Measurements from ENCODE around the gene C1orf53.

Gene C1orf53

GRCh38 chr1:197907846-197908616 is 5.6 kb downstream of the C1orf53 start:
- CTCF ChIA-PET: interaction anchor here (1.0 to 11.3 kb wide), 5 partner anchors 11 to 386 kb away, joined by 3 to 136 read pairs (median 6); partner anchors contain the start of gene LHX9

DNA sequence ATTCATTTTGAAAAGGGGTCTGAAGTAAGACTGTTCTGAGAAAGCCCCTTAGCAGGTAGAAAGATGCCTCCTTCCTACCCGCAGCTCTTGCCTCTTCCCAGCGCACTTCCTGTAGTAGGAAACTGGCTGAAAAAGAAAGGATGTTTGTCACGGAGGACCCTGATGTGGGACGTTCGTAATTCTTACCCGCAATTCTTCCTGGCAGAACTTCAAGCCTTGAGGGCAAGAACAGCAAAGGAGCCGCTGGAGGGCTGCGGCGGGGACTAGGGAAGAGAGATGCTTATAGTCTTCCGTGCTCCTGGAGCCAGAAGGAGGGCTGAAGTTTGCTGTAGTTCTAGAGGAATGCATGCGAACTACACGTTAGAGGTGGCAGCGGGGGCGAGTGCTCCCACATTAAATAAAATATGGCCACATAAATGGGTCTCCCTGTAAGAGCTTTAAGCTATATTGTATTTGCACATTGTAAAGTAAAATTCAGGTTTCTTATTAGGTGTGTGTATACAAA is 6.3 kb downstream of the C1orf53 start:
- H3K4me3 ChIP-seq (ENCODE audit: control insufficient read depth in 1 of 7, extremely low read depth in 1 of 7, insufficient read depth in 4 of 7, low read depth in 2 of 7, low read length in 6 of 7): no peak overlapping the region
- under 1% methylated on average over 9 of the region's 14 CpGs for WGBS (ENCODE audit: insufficient coverage)
- H3K4me1 ChIP-seq (ENCODE audit: control extremely low read depth in 1 of 4, control insufficient read depth in 4 of 4, insufficient read depth in 4 of 4, low read length in 3 of 4): peaks cover 0 to 35% (median 26%) of the 10 kb centered on the region in 4 experiments
- H3K27me3 ChIP-seq (replicated peaks in 2 of 5; ENCODE audit: control insufficient read depth in 4 of 5, insufficient read depth in 5 of 5, low read length in 4 of 5): peaks cover 49 to 100% (median 68%) of the 10 kb centered on the region in 5 experiments
- H3K9me3 ChIP-seq (ENCODE audit: control extremely low read depth in 1 of 5, control insufficient read depth in 4 of 5, insufficient read depth in 2 of 5, low read depth in 1 of 5, low read length in 4 of 5): no peaks in the 10 kb centered on the region
- POLR2A ChIA-PET: no interaction called here
- CTCF ChIA-PET: interaction anchor here (0.8 to 11.3 kb wide), 5 partner anchors 8 to 134 kb away, joined by 3 to 136 read pairs (median 4); partner anchors contain the start of genes DENND1B and LHX9
- H3K36me3 ChIP-seq (ENCODE audit: control insufficient read depth in 4 of 4, insufficient read depth in 4 of 4, low read length in 3 of 4): no peaks in the 10 kb centered on the region
- peak in 1 of 3 donors; percentile 54 for DNase-seq
- no peak overlapping the region for H3K27ac ChIP-seq (ENCODE audit: insufficient read depth in 1 of 2, low read depth in 1 of 2, low read length in 2 of 2, poor library complexity in 1 of 2, severe bottlenecking in 2 of 2)

More at GRCh38 chr1:197907846-197908616, 5.6 kb downstream of the C1orf53 start:
- peaks cover 2 to 32% (median 23%) of the 10 kb centered on the region in 4 experiments for H3K4me1 ChIP-seq (ENCODE audit: control extremely low read depth in 1 of 4, control insufficient read depth in 4 of 4, insufficient read depth in 4 of 4, low read length in 3 of 4)
- H3K27me3 ChIP-seq (replicated peaks in 2 of 5; ENCODE audit: control insufficient read depth in 4 of 5, insufficient read depth in 5 of 5, low read length in 4 of 5): peaks cover 46 to 100% (median 66%) of the 10 kb centered on the region in 5 experiments
- no peaks in the 10 kb centered on the region for H3K9me3 ChIP-seq (ENCODE audit: control extremely low read depth in 1 of 5, control insufficient read depth in 4 of 5, insufficient read depth in 2 of 5, low read depth in 1 of 5, low read length in 4 of 5)
- WGBS (ENCODE audit: insufficient coverage): 18% methylated on average over 2 of the region's 3 CpGs
- POLR2A ChIA-PET: no interaction called here
- no peaks in the 10 kb centered on the region for H3K36me3 ChIP-seq (ENCODE audit: control insufficient read depth in 4 of 4, insufficient read depth in 4 of 4, low read length in 3 of 4)
- H3K27ac ChIP-seq (ENCODE audit: insufficient read depth in 1 of 2, low read depth in 1 of 2, low read length in 2 of 2, poor library complexity in 1 of 2, severe bottlenecking in 2 of 2): no peak overlapping the region
- no peak overlapping the region for H3K4me3 ChIP-seq (ENCODE audit: control insufficient read depth in 1 of 7, extremely low read depth in 1 of 7, insufficient read depth in 4 of 7, low read depth in 2 of 7, low read length in 6 of 7)
- no peak for DNase-seq

DNA sequence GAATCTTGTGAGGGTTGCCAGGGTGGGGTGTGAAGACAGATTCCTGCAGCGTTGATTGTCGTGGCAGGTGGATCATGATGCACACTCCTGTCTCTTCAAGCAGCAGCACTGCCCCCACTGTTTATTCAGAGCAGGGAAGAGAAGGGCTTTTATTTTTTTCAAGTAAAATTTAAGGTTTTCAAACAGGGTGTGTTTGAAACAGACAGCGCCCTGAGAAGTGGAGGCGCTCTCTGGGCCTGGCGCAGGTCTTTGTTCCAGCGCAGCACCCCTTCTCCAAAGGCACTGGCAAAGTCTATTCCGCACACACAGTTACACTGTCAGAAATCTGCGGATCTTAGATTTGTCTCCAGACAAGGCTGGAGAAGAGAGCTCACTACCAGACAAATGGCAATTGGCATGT is 7.0 kb downstream of the C1orf53 start:
- no peaks in the 10 kb centered on the region for H3K36me3 ChIP-seq (ENCODE audit: control insufficient read depth in 4 of 4, insufficient read depth in 4 of 4, low read length in 3 of 4)
- H3K9me3 ChIP-seq (ENCODE audit: control extremely low read depth in 1 of 5, control insufficient read depth in 4 of 5, insufficient read depth in 2 of 5, low read depth in 1 of 5, low read length in 4 of 5): no peaks in the 10 kb centered on the region
- H3K4me1 ChIP-seq (ENCODE audit: control extremely low read depth in 1 of 4, control insufficient read depth in 4 of 4, insufficient read depth in 4 of 4, low read length in 3 of 4): peaks cover 0 to 35% (median 26%) of the 10 kb centered on the region in 4 experiments
- peaks cover 47 to 100% (median 67%) of the 10 kb centered on the region in 5 experiments for H3K27me3 ChIP-seq (replicated peaks in 2 of 5; ENCODE audit: control insufficient read depth in 4 of 5, insufficient read depth in 5 of 5, low read length in 4 of 5)
- CTCF ChIA-PET: interaction anchor here (0.7 to 11.3 kb wide), 5 partner anchors 8 to 134 kb away, joined by 3 to 136 read pairs (median 3); partner anchors contain the start of genes DENND1B and LHX9
- no peak overlapping the region for H3K4me3 ChIP-seq (ENCODE audit: control insufficient read depth in 1 of 7, extremely low read depth in 1 of 7, insufficient read depth in 4 of 7, low read depth in 2 of 7, low read length in 6 of 7)
- H3K27ac ChIP-seq (ENCODE audit: insufficient read depth in 1 of 2, low read depth in 1 of 2, low read length in 2 of 2, poor library complexity in 1 of 2, severe bottlenecking in 2 of 2): no peak overlapping the region
- POLR2A ChIA-PET: no interaction called here
- WGBS (ENCODE audit: insufficient coverage): 15% methylated on average over 6 of the region's 8 CpGs
- no peak for DNase-seq

DNA sequence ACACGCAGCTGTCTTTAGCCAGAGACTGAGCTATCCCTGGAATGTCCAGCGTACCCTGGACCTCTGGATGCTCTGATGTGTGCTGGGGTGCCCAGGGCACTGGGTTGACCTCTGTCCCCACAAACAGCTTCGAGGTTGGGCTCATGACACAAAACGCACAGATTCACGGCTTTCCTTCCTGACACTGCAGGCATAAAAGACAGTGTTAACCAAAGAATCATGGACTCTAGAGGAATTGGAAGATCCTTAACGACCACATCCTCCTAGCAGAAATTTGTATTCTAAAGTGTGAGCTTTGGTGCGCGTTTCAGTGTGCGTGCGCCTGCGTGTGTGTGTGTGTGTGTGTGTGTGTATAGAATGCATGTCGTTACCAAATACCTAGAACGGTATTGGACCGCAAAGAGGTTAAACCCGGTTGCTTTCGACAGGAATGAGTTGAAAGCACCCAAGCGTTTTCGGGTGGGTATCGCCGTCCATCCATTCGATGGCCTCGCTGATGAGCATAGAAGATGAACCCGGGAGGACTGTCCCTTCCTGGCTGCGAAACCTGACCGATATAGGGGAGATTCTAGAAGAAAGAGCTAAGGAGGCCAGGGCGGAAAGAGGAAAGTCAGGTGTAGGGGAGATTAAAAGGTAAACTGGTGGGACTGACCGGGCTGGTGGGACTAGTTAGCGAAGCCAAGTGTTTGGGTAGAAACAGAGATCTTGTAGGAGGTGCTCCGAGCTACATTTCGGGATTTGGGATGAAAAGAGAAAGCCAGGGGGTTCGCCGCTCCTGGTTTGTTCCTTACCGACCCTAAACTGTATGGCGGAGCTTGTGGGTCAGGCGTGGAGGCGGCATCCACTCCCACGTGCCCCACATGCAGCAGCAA is 7.9 kb downstream of the C1orf53 start:
- Histone ChIP-seq H3K27me3 (replicated peaks in 2 of 5; ENCODE audit: control insufficient read depth in 4 of 5, insufficient read depth in 5 of 5, low read length in 4 of 5) (peaks cover 47 to 100% (median 69%) of the 10 kb centered on the region in 5 experiments), H3K4me3 (ENCODE audit: control insufficient read depth in 1 of 7, extremely low read depth in 1 of 7, insufficient read depth in 4 of 7, low read depth in 2 of 7, low read length in 6 of 7) (no peak overlapping the region), H3K36me3 (ENCODE audit: control insufficient read depth in 4 of 4, insufficient read depth in 4 of 4, low read length in 3 of 4) (no peaks in the 10 kb centered on the region), H3K9me3 (ENCODE audit: control extremely low read depth in 1 of 5, control insufficient read depth in 4 of 5, insufficient read depth in 2 of 5, low read depth in 1 of 5, low read length in 4 of 5) (no peaks in the 10 kb centered on the region), H3K27ac (ENCODE audit: insufficient read depth in 1 of 2, low read depth in 1 of 2, low read length in 2 of 2, poor library complexity in 1 of 2, severe bottlenecking in 2 of 2) (no peak overlapping the region), H3K4me1 (ENCODE audit: control extremely low read depth in 1 of 4, control insufficient read depth in 4 of 4, insufficient read depth in 4 of 4, low read length in 3 of 4) (peaks cover 0 to 35% (median 27%) of the 10 kb centered on the region in 4 experiments)
- 10% methylated on average over 33 of the region's 37 CpGs for WGBS (ENCODE audit: insufficient coverage)
- ChIA-PET CTCF (interaction anchor here (0.7 to 11.3 kb wide), 6 partner anchors 9 to 135 kb away, joined by 3 to 136 read pairs (median 3); partner anchors contain the start of genes DENND1B and LHX9), POLR2A (no interaction called here)
- DNase-seq: peak in 1 of 3 donors; percentile 35

- Histone ChIP-seq H3K4me3 (ENCODE audit: control insufficient read depth in 1 of 7, extremely low read depth in 1 of 7, insufficient read depth in 4 of 7, low read depth in 2 of 7, low read length in 6 of 7) (peak overlapping the region in 1 of 7 experiments; percentile 28), H3K9me3 (ENCODE audit: control extremely low read depth in 1 of 5, control insufficient read depth in 4 of 5, insufficient read depth in 2 of 5, low read depth in 1 of 5, low read length in 4 of 5) (no peaks in the 10 kb centered on the region), H3K36me3 (ENCODE audit: control insufficient read depth in 4 of 4, insufficient read depth in 4 of 4, low read length in 3 of 4) (no peaks in the 10 kb centered on the region), H3K4me1 (ENCODE audit: control extremely low read depth in 1 of 4, control insufficient read depth in 4 of 4, insufficient read depth in 4 of 4, low read length in 3 of 4) (peaks cover 0 to 43% (median 35%) of the 10 kb centered on the region in 4 experiments), H3K27me3 (replicated peaks in 2 of 5; ENCODE audit: control insufficient read depth in 4 of 5, insufficient read depth in 5 of 5, low read length in 4 of 5) (peaks cover 44 to 100% (median 67%) of the 10 kb centered on the region in 5 experiments), H3K27ac (ENCODE audit: insufficient read depth in 1 of 2, low read depth in 1 of 2, low read length in 2 of 2, poor library complexity in 1 of 2, severe bottlenecking in 2 of 2) (no peak overlapping the region)
- POLR2A ChIA-PET: no interaction called here
- peak in 1 of 3 donors; percentile 49 for DNase-seq
- under 1% methylated on average over 38 of the region's 47 CpGs for WGBS (ENCODE audit: insufficient coverage)
- CTCF ChIA-PET: interaction anchor here (1.2 to 11.3 kb wide), 3 partner anchors 8 to 19 kb away, joined by 3 to 136 read pairs (median 3); partner anchors contain the start of gene LHX9
Measured at GRCh38 chr1:197911111-197911856, 8.9 kb downstream of the C1orf53 start.
